Measurements from ENCODE around the gene MAPKAPK3.
A peak's percentile ranks its signal among the peaks of the same experiment; 100 is the strongest.

Gene MAPKAPK3

GRCh38 chr3:50609763-50610085 is 7.2 kb upstream of the MAPKAPK3 start:
- peak overlapping the region; percentile 79 for H3K4me3 ChIP-seq
- no peak for TF ChIP-seq CTCF (IDR thresholded peaks at IDR 0.05)
- DNase-seq (ENCODE audit: low spot score): no peak
- H3K27ac ChIP-seq: peak overlapping the region in 1 of 2 donors; percentile 86

- DNase-seq (ENCODE audit: low spot score): no peak
- Histone ChIP-seq H3K4me3 (peak overlapping the region; percentile 79), H3K27ac (peak overlapping the region; percentile 82 to 86)
- TF ChIP-seq CTCF (IDR thresholded peaks at IDR 0.05): no peak
Measured at GRCh38 chr3:50610181-50610971, 6.6 kb upstream of the MAPKAPK3 start.

- TF ChIP-seq CTCF (IDR thresholded peaks at IDR 0.05): no peak
- DNase-seq (ENCODE audit: low spot score): no peak
- Histone ChIP-seq H3K4me3 (peak overlapping the region; percentile 79), H3K27ac (peak overlapping the region; percentile 82 to 86)
Measured at GRCh38 chr3:50610992-50611463, 5.9 kb upstream of the MAPKAPK3 start.

DNA sequence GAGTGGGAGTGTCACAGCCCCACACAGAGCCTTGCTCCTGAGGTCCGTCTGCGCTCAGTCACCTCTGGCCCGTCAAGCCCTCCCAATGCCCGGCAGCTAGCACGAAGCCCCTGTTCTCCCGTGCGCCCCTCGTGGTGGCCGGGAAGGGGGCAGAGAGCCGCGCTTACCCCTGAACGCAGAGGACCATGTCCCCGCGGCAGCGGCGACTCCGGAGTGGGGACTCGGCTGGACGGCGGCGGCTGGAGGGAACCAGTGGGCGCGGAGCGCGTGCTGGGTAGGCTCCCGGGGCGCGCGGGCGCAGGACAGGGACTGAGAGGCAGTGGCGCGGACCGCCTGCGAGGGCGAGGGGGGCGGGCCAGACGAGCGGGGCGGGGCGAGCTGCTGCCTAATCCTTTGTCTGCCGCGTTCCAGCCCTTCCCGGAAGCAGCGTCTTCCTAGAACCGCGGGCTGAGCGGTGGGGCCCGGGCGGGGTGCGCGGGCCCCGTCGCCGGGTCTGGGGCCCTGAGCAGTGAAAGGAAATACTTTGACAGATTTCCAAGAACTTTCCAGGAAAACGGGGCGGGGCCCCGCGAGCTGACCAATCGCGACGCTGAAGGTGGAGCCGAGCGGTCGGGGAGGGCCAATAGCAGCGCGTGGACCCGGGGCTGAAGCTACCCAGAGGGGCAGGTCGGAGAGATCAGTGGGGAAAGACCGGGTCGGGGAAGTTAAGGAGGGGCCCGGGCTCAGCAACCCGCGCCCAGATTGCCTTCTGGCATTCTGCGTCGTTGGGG is 5.3 kb upstream of the MAPKAPK3 start, which contains the start of gene CISH:
Gene CISH, minus strand, starts transcription at position 311 of the 770 bp plus-strand sequence. Its CDS starts 124 bp downstream, at position 187.
- H3K4me3 ChIP-seq: peak within 1 kb of the TSS; percentile 79
- peak; percentile 96 for DNase-seq (ENCODE audit: low spot score)
- TF ChIP-seq CTCF (IDR thresholded peaks at IDR 0.05): no peak
- H3K27ac ChIP-seq: peak within 1 kb of the TSS; percentile 82 to 86

DNA sequence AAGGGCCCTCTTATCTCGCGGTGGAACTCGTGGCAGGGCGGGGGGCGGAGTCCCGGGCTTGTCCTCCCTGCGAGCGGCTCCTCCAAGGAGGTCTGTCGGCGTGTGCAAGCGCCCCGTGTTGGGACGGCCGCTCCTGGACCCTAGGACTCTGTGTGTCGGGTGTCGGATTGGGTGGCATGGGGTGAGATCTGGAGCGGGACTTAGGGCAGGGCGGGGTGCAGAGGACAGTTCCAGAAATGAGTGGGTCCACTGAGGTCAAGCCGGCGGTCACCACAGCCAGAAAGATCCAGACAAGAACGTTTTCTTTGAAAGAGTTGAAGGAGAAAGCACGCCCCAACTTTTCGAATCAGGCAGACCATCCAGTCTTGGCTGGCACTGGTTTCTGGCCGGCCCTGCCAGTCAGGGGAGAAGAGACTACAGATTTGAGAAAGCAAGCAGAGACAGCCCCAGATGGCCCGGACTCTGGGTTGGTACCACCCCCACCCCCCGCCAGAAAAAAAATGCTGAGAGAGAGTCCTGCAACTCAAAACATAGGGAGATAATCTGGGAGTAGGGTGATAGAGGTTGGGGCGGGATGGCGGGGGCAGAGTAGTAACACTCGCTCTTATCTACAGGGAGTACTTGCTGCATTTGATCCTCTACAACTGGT is 4.6 kb upstream of the MAPKAPK3 start:
- no peak for TF ChIP-seq CTCF (IDR thresholded peaks at IDR 0.05)
- DNase-seq (ENCODE audit: low spot score): no peak
- H3K4me3 ChIP-seq: peak overlapping the region; percentile 79
- H3K27ac ChIP-seq: peak overlapping the region; percentile 82 to 86

DNA sequence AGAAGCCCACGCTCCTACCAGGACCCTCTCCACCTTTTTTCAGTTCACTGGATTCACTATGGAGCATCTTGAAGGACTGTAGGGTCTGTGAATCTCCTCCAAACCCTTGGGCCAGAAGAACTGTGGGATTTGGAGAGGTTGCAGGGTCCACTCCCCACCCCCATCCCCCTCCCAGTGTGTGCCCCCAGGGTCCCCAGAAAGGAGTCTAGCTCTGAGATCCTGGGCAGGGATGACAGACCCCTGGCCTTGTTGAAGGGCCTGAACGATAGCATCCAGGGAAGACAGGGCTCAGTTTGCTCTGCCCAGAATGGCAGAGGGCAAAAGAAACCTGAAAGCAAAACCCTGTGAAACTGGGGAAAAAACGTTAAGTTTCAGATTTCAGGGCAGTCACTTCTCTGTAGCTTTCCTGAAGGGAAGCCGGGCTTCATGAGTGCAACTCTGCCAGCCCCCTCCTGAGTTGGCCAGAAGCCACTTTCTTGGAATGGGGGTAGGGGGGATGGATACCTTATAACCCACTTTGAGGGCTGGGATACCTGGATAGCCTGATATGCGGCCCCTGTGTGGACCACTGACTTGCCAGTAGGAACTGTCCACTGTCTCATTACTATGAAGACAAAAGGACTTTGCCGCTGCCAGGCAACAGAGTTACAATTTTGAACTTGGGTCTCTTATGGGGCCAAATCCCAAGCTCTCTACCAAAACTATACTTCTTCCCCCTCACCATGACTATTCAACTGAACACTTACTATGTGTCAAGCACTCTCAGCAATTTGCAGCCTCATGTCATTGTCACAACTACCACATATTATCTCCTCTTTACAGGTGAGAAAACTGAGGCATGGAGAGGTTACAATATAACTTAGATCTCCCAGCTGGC is 3.7 kb upstream of the MAPKAPK3 start:
- no peak for TF ChIP-seq CTCF (IDR thresholded peaks at IDR 0.05)
- Histone ChIP-seq H3K4me3 (no peak overlapping the region), H3K27ac (no peak overlapping the region)
- DNase-seq (ENCODE audit: low spot score): no peak

Measured in coronary artery (tissue), 2 donors.